NCI-H1105 (cell line): ENCODE measurements around the gene CABP4.
"Not testable (repeated sequence)": the region's sequence is repeated elsewhere in the genome, so short reads cannot be mapped to it uniquely, and the experiment has no call there.

Source experiments
- DNase-seq: peaks from one replicate; lab custom pipeline; 2025; lab: John Stamatoyannopoulos, UW

CABP4 gene

DNA sequence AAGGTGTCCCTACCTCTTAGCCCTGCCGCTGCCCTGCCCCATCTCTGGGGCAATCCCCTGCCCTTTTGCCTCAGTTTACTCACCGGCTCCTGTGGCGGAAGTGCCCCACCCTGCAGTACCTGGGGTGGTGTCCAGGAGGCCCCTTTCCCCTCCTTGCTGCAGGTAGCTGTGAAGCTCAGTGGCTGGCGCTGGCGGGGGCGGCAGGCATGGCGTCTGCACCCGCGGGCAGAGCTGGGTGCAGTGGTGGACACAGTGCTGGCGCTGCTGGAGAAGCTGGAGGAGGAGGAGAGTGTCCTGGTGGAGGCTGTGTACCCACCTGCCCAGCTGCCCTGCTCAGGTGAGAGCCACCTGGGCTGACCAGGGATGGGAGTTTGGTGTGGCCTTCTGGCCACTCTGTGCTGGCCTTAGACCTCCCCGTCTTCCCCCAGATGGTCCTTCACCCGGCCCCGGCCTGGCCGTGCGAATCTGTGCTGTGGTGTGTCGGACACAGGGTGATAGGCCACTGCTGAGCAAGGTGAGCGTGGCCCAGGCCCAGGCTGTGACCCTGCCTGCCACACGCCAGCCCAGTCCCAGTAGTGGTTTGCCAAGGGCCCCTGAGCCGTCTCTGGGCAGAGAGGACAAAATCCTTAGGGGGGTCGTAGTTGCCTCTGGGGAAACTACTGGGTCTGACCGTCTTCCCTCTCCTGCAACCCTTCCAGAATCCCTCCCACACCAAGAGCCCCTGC is 35.7 kb upstream of the CABP4 start:
- DNase-seq, result no peak

DNA sequence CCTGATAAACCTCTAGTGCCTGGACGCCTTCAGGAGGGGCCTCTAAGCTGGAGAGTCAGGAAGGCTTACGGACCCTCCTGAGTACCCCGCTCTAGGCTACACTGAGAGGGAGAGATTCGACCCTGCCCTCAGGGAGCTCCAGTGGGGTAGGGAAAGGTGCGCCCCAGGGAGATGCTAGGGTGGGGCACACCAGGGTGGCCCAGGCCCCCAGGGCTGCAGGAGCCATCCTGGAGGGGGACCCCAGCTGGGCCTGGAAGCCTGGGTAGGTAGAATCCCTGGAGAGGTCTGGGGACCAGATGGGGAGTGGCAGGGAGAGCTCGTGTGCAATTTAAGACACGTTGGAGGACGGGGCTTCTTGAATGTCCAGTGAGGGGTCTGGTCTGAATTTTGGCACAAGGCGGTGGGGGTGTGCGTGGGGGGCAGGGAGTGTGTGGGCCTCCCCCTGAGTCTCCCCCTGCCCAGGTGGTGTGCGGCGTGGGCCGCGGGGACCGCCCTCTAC is 35.0 kb upstream of the CABP4 start:
- DNase-seq, result no peak

DNA sequence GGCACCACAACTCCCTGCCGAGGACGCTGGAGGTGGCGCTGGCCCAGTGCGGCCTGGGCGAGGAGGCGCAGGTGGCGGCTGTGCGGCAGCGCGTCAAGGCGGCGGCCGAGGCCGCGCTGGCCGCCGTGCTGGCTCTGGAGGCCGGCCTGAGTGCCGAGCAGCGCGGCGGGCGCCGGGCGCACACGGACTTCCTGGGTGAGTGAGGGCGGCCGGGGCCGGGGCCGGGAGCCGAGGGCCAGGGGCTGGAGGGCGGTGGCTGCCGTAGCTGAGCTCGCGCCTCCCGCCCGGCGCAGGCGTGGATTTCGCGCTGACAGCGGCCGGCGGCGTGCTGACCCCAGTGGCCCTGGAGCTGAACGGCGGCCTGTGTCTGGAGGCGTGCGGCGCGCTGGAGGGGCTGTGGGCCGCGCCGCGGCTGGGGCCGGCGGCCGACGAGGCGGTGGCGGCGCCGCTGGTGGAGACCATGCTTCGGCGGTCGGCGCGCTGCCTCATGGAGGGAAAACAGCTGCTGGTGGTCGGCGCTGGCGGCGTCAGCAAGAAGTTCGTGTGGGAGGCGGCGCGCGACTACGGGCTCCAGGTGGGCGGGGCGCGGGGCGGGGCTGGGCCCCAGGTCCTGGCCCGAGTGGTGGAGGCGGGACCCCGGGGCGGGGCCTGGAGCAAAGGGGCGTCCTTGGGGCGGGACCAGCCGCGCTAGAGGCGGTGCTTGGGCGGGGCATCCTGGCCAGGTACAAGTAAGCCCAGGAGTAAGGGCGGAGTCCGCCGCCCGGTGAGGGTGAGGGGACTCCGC is 34.3 kb upstream of the CABP4 start:
- peak; percentile 93 for DNase-seq

- no peak for DNase-seq
Observed at GRCh38 chr11:67421430-67422031, 33.6 kb upstream of the CABP4 start.

DNA sequence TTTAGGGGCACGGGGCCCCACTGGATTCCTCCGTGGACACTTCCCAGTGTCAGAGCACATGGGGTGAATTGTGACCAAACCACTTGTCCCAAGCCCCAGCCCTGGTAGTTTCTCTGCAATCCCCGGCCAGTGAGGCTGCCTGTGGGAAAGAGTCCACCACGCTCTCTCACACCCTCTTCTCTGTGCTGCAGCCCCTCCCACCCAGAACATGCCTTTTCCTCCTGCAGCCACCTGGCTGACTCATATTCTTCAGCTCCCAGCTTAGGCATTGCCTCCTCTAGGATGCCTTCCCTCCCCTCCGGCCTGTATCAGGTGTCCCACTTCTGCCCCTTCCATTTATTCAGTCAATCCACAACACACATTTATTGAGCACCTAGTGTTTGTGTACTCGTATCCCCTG is 32.3 kb upstream of the CABP4 start:
- DNase-seq, result no peak

- no peak for DNase-seq
Observed at GRCh38 chr11:67423466-67423865, 31.7 kb upstream of the CABP4 start.

DNA sequence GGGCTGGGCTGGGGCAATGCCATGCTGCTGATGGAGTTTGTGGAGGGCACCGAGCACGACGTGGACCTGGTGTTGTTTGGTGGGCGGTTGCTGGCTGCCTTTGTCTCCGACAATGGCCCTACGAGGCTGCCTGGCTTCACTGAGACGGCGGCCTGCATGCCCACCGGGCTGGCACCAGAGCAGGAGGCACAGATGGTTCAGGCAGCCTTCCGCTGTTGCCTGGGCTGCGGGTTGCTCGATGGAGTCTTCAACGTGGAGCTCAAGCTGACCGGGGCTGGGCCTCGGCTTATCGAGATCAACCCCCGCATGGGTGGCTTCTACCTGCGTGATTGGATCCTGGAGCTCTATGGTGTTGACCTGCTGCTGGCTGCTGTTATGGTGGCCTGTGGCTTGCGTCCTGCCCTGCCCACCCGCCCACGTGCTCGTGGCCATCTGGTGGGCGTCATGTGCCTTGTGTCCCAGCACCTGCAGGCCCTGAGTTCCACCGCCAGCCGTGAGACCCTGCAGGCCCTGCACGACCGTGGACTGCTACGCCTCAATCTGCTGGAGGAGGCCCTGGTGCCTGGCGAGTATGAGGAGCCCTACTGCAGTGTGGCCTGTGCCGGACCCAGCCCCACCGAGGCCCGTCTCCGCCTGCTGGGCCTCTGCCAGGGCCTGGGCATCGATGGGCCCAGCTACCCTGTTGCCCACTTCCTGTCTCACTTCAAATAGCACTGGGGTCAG is 31.1 kb upstream of the CABP4 start:
- no peak for DNase-seq

DNA sequence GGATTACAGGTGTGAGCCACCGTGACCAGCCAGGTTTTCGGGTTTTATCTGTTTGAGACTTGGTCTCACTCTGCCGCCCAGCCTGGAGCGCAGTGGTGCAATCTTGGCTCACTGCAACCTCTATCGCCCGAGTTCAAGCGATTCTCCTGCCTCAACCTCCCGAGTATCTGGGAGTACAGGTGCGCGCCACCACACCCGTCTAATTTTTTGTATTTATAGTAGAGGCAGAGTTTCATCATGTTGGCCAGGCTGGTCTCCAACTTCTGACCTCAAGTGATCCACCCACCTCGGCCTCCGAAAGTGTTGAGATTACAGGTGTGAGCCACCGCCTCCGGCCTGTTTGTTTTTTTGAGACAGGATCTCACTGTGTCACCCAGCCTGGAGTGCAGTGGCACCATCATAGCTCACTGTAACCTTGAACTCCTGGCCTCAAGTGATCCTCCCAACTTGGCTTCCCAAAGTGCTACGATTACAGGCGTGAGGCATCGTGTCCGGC is 27.7 kb upstream of the CABP4 start:
- DNase-seq, result not testable (repeated sequence)

DNA sequence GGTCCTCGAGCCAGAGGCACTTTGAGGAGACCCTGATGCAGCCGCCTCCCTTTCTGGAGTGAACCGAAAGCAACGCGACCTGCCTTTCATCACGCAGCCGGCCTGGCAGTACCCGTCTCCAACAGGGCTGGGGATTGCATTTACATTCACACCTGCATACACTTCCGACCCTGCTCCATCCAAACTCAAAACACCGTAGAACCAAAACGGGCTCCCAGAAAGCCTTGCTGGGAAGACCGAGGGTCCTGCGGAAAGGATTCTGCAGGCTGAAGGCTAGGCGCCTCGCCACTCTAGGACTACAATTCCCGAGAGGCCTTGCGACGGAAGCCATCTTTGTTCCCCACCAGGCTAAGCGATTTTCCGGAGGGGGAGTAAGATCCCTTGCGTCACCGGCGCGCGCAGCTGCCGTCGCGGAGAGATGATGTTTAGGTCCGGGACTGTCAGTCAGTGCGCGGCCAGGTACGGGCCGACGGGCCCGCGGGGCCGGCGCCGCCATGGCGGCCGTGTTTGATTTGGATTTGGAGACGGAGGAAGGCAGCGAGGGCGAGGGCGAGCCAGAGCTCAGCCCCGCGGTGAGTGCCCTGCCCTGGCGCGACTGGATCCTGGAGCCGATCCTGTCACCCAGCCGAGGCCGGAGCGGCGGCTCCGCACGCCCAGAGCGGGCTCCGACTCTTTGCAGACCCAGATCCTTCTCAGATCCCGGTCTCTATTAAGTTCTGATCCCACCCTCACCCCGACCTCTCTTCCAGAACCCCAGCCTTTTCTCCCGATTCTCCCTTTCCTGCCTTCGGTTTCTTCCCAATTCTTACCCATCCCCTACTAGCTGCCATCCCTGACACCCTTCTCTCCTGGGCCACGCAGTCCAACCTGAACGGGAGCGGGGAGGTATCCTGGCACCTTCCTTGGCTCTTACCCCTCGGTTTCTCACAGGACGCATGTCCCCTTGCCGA is 26.8 kb upstream of the CABP4 start, which contains the start of gene RPS6KB2:
TSS of gene RPS6KB2 (plus strand) at position 443 of the 950 bp plus-strand sequence. CDS start at position 495, 52 bp downstream.
- DNase-seq, result peak; percentile 96

GRCh38 chr11:67429038-67429668 is 26.0 kb upstream of the CABP4 start:
- no peak for DNase-seq

DNA sequence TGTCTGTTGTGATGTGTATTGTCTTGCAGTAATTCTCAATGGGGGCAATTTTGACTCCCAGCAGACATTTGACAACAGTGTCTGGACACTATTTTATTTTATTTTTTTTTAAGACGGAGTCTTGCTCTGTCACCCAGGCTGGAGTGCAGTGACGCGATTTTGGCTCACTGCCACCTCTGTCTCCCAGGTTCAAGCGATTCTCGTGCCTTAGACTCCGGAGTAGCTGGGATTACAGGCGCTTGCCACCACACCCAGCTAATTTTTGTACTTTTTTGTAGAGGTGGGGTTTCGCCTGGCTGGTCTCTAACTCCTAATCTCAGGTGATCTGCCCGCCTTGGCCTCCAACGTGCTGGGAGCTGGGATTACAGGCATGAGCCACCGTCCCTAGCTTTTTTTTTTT is 25.4 kb upstream of the CABP4 start:
- DNase-seq, result no peak

DNA sequence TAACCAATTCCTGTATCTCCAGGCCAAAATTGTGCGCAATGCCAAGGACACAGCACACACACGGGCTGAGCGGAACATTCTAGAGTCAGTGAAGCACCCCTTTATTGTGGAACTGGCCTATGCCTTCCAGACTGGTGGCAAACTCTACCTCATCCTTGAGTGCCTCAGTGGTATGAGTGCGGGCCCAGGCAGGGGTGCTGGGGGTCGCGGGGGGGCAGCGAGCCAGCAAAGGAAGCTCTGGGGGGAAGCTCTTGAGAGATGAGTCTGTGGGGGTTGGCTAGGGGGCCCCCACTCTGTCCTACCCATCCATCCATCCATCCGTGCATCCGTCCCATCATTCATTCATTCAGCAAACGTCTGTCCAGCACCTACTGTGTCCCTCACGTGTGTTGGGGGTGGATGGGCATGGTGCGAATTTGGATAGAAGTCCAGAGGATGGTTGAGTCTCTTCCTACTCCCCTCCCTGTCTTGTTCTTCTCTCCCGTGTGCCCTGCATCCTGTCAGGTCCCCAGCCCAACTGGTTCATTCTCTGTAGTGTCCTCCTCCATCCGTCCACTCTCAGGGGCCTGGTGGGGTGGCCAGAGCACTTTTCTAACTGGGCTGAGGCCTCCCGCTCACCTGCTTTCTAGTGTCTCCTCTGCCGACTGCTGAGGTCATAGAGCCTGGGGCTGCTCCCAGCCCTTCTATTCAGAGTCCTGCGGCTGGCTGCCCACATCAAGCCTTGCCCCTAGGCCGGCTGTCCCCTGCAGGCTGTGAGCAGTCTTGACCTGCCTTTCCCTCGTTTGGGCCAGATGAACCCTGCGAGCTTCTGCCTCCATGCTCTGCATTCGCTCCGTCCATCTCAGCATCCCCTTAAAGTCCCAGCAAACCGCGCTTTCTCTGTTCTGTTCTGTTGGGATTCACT is 23.6 kb upstream of the CABP4 start:
- no peak for DNase-seq

GRCh38 chr11:67432655-67433349 is 22.4 kb upstream of the CABP4 start:
- no peak for DNase-seq

GRCh38 chr11:67433536-67434394 is 21.4 kb upstream of the CABP4 start:
- DNase-seq, result no peak

- DNase-seq, result no peak
Observed at GRCh38 chr11:67434395-67434881, 20.7 kb upstream of the CABP4 start.

GRCh38 chr11:67435031-67435726 is 20.0 kb upstream of the CABP4 start:
- no peak for DNase-seq
